Stomach (tissue), 4 donors: ENCODE measurements around the gene DEFB132.

ENCODE experiments used
- POLR2A ChIP-seq, 4 donors: fragments of 450-650 bp; IDR thresholded peaks; one replicate each; pipeline ENCODE4 v1.6.1; 2016; ENCODE audit warnings: antibody characterized with exemption in 4 of 4, control low read depth in 2 of 4, mild to moderate bottlenecking in 1 of 4, moderate library complexity in 1 of 4
- TF ChIP-seq, protein P1 (sequence below), 7 experiments: fragments of 450-650 bp in 4 of 7; fragments of 200-600 bp in 3 of 7; sonication (generic) in 3 of 7; IDR thresholded peaks; one replicate each; pipeline ENCODE4 v1.5.1; 2016 to 2019; ENCODE audit warnings: antibody characterized with exemption in 7 of 7, control low read depth in 2 of 7, mild to moderate bottlenecking in 1 of 7

DNA sequence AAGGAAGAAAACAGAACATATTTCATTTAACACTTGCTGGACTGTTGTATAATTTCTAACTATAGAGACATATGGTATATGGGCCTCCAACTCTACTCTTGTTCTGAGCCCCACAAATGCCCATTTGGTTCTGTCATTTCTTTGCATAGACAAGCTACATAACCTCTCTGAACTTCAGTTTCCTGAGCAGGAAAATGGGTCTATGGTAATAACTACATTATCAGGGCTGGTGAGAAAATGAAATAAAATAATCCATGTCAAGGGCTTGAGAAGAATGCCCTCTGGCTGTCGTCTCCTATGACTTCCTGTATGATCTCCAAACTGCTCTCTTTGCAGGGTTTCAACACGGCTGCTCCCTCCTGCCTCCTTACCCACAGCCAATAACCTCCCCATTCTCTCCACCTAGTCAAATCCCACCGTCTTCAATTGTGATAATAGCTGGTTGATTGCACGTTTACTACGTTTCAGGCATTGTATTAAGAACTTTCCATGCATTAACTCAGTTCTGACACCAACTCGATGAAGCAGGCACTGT lies 51.8 kb downstream of the DEFB132 start:
- TF ChIP-seq, protein P1, sequence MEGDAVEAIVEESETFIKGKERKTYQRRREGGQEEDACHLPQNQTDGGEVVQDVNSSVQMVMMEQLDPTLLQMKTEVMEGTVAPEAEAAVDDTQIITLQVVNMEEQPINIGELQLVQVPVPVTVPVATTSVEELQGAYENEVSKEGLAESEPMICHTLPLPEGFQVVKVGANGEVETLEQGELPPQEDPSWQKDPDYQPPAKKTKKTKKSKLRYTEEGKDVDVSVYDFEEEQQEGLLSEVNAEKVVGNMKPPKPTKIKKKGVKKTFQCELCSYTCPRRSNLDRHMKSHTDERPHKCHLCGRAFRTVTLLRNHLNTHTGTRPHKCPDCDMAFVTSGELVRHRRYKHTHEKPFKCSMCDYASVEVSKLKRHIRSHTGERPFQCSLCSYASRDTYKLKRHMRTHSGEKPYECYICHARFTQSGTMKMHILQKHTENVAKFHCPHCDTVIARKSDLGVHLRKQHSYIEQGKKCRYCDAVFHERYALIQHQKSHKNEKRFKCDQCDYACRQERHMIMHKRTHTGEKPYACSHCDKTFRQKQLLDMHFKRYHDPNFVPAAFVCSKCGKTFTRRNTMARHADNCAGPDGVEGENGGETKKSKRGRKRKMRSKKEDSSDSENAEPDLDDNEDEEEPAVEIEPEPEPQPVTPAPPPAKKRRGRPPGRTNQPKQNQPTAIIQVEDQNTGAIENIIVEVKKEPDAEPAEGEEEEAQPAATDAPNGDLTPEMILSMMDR (IDR thresholded peaks at IDR 0.05): peak in 1 of 7 experiments; percentile 5
- no peak for TF ChIP-seq POLR2A (IDR thresholded peaks at IDR 0.05)
